HEK293 (cell line): ENCODE results near the gene MAGI2.

Experiments
- CTCF ChIA-PET: fragments of 350-600 bp; formaldehyde crosslinking; extraction: SDS; loops from one replicate; lab custom pipeline; 2021; ENCODE audit warnings: antibody characterized with exemption; lab: Yijun Ruan, JAX
- POLR2A ChIA-PET: fragments of 300-600 bp; formaldehyde crosslinking; extraction: SDS; loops from one replicate; lab custom pipeline; 2020; ENCODE audit warnings: antibody characterized with exemption, inconsistent platforms; lab: Yijun Ruan, JAX
- H3K27ac ChIP-seq: fragments of 200-500 bp; sonication (Bioruptor generic); 2 replicates; pipeline ENCODE4 v1.5.1; 2014; ENCODE audit warnings: low read depth, low read length, control low read depth, inconsistent platforms; ENCODE audit errors: extremely low read depth
- H3K36me3 ChIP-seq, 2 experiments: fragments of 200-500 bp in 1 of 2; sonication (Bioruptor generic) in 1 of 2; 1 replicate in 1 of 2; 2 replicates in 1 of 2; pipeline ENCODE4 v1.5.1; 2014 to 2017; ENCODE audit warnings: inconsistent platforms in 2 of 2, low read length in 2 of 2; ENCODE audit not compliant: control insufficient read depth in 2 of 2, insufficient read depth in 1 of 2
- H3K4me1 ChIP-seq: fragments of 200-500 bp; sonication (Bioruptor generic); 2 replicates; pipeline ENCODE4 v1.5.1; 2014; ENCODE audit warnings: mild to moderate bottlenecking, low read length, inconsistent platforms; ENCODE audit not compliant: control insufficient read depth, insufficient read depth
- H3K4me3 ChIP-seq: 2 replicates; pipeline ENCODE4 v1.5.1; 2011; ENCODE audit warnings: low read depth, mild to moderate bottlenecking, control low read depth, low read length, moderate library complexity
- H3K9me3 ChIP-seq: fragments of 200-500 bp; sonication (Bioruptor generic); 2 replicates; pipeline ENCODE4 v1.5.1; 2014; ENCODE audit warnings: low read depth, low read length, inconsistent platforms; ENCODE audit not compliant: control insufficient read depth, insufficient read depth
- EGR2 ChIP-seq: fragments of 450-650 bp; formaldehyde crosslinking; IDR thresholded peaks from 2 replicates; pipeline ENCODE4 v1.5.1; 2016; ENCODE audit warnings: low read depth, missing biosample characterization, missing genetic modification characterization
- FEZF1 ChIP-seq: fragments of 450-650 bp; formaldehyde crosslinking; IDR thresholded peaks from 2 replicates; pipeline ENCODE4 v1.5.1; 2016; ENCODE audit warnings: missing biosample characterization, missing genetic modification characterization
- GLI4 ChIP-seq: fragments of 450-650 bp; formaldehyde crosslinking; IDR thresholded peaks from 2 replicates; pipeline ENCODE4 v1.5.1; 2016; ENCODE audit warnings: missing biosample characterization, missing genetic modification characterization
- KLF7 ChIP-seq: fragments of 450-650 bp; formaldehyde crosslinking; IDR thresholded peaks from 2 replicates; pipeline ENCODE4 v1.5.1; 2016; ENCODE audit warnings: missing biosample characterization, missing genetic modification characterization, borderline replicate concordance
- KLF8 ChIP-seq: fragments of 450-650 bp; formaldehyde crosslinking; IDR thresholded peaks from 2 replicates; pipeline ENCODE4 v1.5.1; 2016; ENCODE audit warnings: missing biosample characterization, missing genetic modification characterization
- OVOL3 ChIP-seq: fragments of 450-650 bp; formaldehyde crosslinking; IDR thresholded peaks from 2 replicates; pipeline ENCODE4 v1.5.1; 2016; ENCODE audit warnings: missing biosample characterization, missing genetic modification characterization
- PRDM10 ChIP-seq: fragments of 450-650 bp; formaldehyde crosslinking; IDR thresholded peaks from 2 replicates; pipeline ENCODE4 v1.5.1; 2016; ENCODE audit warnings: missing biosample characterization, missing genetic modification characterization
- SP7 ChIP-seq: fragments of 450-650 bp; formaldehyde crosslinking; IDR thresholded peaks from 2 replicates; pipeline ENCODE4 v1.5.1; 2016; ENCODE audit warnings: missing biosample characterization, missing genetic modification characterization
- YY2 ChIP-seq: fragments of 450-650 bp; formaldehyde crosslinking; IDR thresholded peaks from 2 replicates; pipeline ENCODE4 v1.5.1; 2016; ENCODE audit warnings: missing biosample characterization, missing genetic modification characterization
- ZNF132 ChIP-seq: fragments of 450-650 bp; formaldehyde crosslinking; IDR thresholded peaks from 2 replicates; pipeline ENCODE4 v1.5.1; 2017; ENCODE audit warnings: missing biosample characterization, missing genetic modification characterization, borderline replicate concordance
- ZNF184 ChIP-seq: fragments of 450-650 bp; IDR thresholded peaks from 2 replicates; pipeline ENCODE4 v1.5.1; 2018; ENCODE audit warnings: missing biosample characterization, mild to moderate bottlenecking, missing genetic modification characterization
- ZNF23 ChIP-seq: fragments of 450-650 bp; formaldehyde crosslinking; IDR thresholded peaks from 2 replicates; pipeline ENCODE4 v1.5.1; 2016; ENCODE audit warnings: missing biosample characterization, missing genetic modification characterization, borderline replicate concordance
- ZNF239 ChIP-seq: fragments of 450-650 bp; formaldehyde crosslinking; IDR thresholded peaks from 2 replicates; pipeline ENCODE4 v1.5.1; 2016; ENCODE audit warnings: missing biosample characterization, missing genetic modification characterization
- ZNF335 ChIP-seq: fragments of 450-650 bp; formaldehyde crosslinking; conservative IDR thresholded peaks from 2 replicates; pipeline ENCODE4 v1.5.1; 2016; ENCODE audit warnings: missing biosample characterization, missing genetic modification characterization
- ZNF473 ChIP-seq: fragments of 450-650 bp; formaldehyde crosslinking; IDR thresholded peaks from 2 replicates; pipeline ENCODE4 v1.5.1; 2017; ENCODE audit warnings: missing biosample characterization, missing genetic modification characterization
- ZNF549 ChIP-seq: fragments of 450-650 bp; IDR thresholded peaks from 2 replicates; pipeline ENCODE4 v1.5.1; 2018; ENCODE audit warnings: missing biosample characterization, missing genetic modification characterization, mild to moderate bottlenecking, inconsistent platforms, moderate library complexity
- ZNF626 ChIP-seq: fragments of 450-650 bp; sonication (Bioruptor Pico); formaldehyde crosslinking; IDR thresholded peaks from 2 replicates; pipeline ENCODE4 v1.5.1; 2018; ENCODE audit warnings: missing biosample characterization, missing genetic modification characterization, inconsistent platforms
- ZNF629 ChIP-seq: fragments of 450-650 bp; formaldehyde crosslinking; IDR thresholded peaks from 2 replicates; pipeline ENCODE4 v1.5.1; 2017; ENCODE audit warnings: missing biosample characterization, missing genetic modification characterization
- ZNF664 ChIP-seq: fragments of 450-650 bp; formaldehyde crosslinking; IDR thresholded peaks from 2 replicates; pipeline ENCODE4 v1.5.1; 2016; ENCODE audit warnings: missing biosample characterization, missing genetic modification characterization
- ZNF704 ChIP-seq: fragments of 450-650 bp; formaldehyde crosslinking; IDR thresholded peaks from 2 replicates; pipeline ENCODE4 v1.5.1; 2016; ENCODE audit warnings: missing biosample characterization, missing genetic modification characterization
- ZNF707 ChIP-seq: fragments of 450-650 bp; formaldehyde crosslinking; IDR thresholded peaks from 2 replicates; pipeline ENCODE4 v1.5.1; 2016; ENCODE audit warnings: missing biosample characterization, missing genetic modification characterization
- ZNF777 ChIP-seq: fragments of 450-650 bp; formaldehyde crosslinking; IDR thresholded peaks from 2 replicates; pipeline ENCODE4 v1.5.1; 2017; ENCODE audit warnings: missing biosample characterization, missing genetic modification characterization, borderline replicate concordance
- ZNF785 ChIP-seq: fragments of 450-650 bp; formaldehyde crosslinking; IDR thresholded peaks from 2 replicates; pipeline ENCODE4 v1.5.1; 2016; ENCODE audit warnings: missing biosample characterization, missing genetic modification characterization
- ZNF830 ChIP-seq: fragments of 450-650 bp; IDR thresholded peaks from 2 replicates; pipeline ENCODE4 v1.5.0; 2018; ENCODE audit warnings: missing biosample characterization, missing genetic modification characterization, low read depth, mild to moderate bottlenecking, moderate library complexity
- ZSCAN23 ChIP-seq: fragments of 450-650 bp; formaldehyde crosslinking; IDR thresholded peaks from 2 replicates; pipeline ENCODE4 v1.5.1; 2016; ENCODE audit warnings: missing biosample characterization, missing genetic modification characterization
- ZSCAN5A ChIP-seq: fragments of 450-650 bp; formaldehyde crosslinking; IDR thresholded peaks from 2 replicates; pipeline ENCODE4 v1.5.1; 2016; ENCODE audit warnings: missing biosample characterization, missing genetic modification characterization
- ZXDB ChIP-seq: fragments of 450-650 bp; formaldehyde crosslinking; IDR thresholded peaks from 2 replicates; pipeline ENCODE4 v1.5.1; 2016; ENCODE audit warnings: missing biosample characterization, missing genetic modification characterization

The MAGI2 gene

GRCh38 chr7:78383096-78383880 is 1070.2 kb downstream of the MAGI2 start (continued):
- no peak for TF ChIP-seq PRDM10 (tag by site-specific recombination)
- no peak for TF ChIP-seq GLI4 (tag by site-specific recombination)
- TF ChIP-seq ZNF777 (tag by site-specific recombination) = no peak
- TF ChIP-seq, all 188 proteins: peak for 0

GRCh38 chr7:78379148-78379547 is 1074.3 kb downstream of the MAGI2 start:
- TF ChIP-seq ZNF707 (tag by site-specific recombination) (no peak), ZNF626 (tag by site-specific recombination) (no peak), ZNF777 (tag by site-specific recombination) (no peak), ZNF830 (tag by site-specific recombination) (no peak), ZNF664 (tag by site-specific recombination) (no peak), ZSCAN5A (no peak), YY2 (no peak), EGR2 (no peak)
- Histone ChIP-seq H3K4me1 (no peaks in the 10 kb centered on the region), H3K9me3 (no peaks in the 10 kb centered on the region), H3K27ac (no peak overlapping the region), H3K4me3 (no peak overlapping the region), H3K36me3 (no peaks in the 10 kb centered on the region)
- CTCF ChIA-PET = interaction anchor here (0.6 kb wide), 1 partner anchor 153 kb away, joined by 3 read pairs; no protein-coding TSS in a partner anchor
- POLR2A ChIA-PET = no interaction called here

- H3K27ac ChIP-seq = no peak overlapping the region
- no peaks in the 10 kb centered on the region for H3K4me1 ChIP-seq
- TF ChIP-seq SP7 = no peak
- no peak for TF ChIP-seq ZNF239 (tag by site-specific recombination)
- TF ChIP-seq ZNF549 (tag by site-specific recombination) = no peak
- TF ChIP-seq ZNF23 (tag by site-specific recombination) = no peak
- no peak for TF ChIP-seq ZNF473 (tag by site-specific recombination)
- no peak for TF ChIP-seq ZNF629 (tag by site-specific recombination)
- no peak for TF ChIP-seq KLF8 (tag by site-specific recombination)
- TF ChIP-seq ZXDB = no peak
- TF ChIP-seq ZNF184 (tag by site-specific recombination) = no peak
- TF ChIP-seq OVOL3 (tag by site-specific recombination) = no peak
- TF ChIP-seq ZNF132 (tag by site-specific recombination) = no peak
- no peak for TF ChIP-seq ZNF785
- TF ChIP-seq ZNF704 = no peak
- no peak for TF ChIP-seq ZNF335
- TF ChIP-seq FEZF1 = no peak
- TF ChIP-seq ZSCAN23 = no peak
- TF ChIP-seq KLF7 = no peak
- H3K36me3 ChIP-seq = no peaks in the 10 kb centered on the region
- ChIA-PET CTCF (interaction anchor here (0.9 kb wide), 1 partner anchor 9 kb away, joined by 5 read pairs; no protein-coding TSS in a partner anchor), POLR2A (no interaction called here)
- no peak overlapping the region for H3K4me3 ChIP-seq
- H3K9me3 ChIP-seq = no peaks in the 10 kb centered on the region
These were observed 1075.9 kb downstream of the MAGI2 start for GRCh38 chr7:78377532-78377931.
